Effector memory CD4-positive, alpha-beta T cell (primary cell): ENCODE results near the gene PRAMEF11.

Source experiments
- DNase-seq, 3 donors: peaks; one replicate each; pipeline ENCODE4 v3.0.0-alpha.2; 2020
- H3K27ac ChIP-seq: 2 replicates; pipeline ENCODE4 v1.7.0; 2013; ENCODE audit warnings: mild to moderate bottlenecking, low read length, moderate library complexity; ENCODE audit not compliant: insufficient read depth, poor library complexity, severe bottlenecking
- H3K27me3 ChIP-seq: replicated peaks from 2 replicates; pipeline ENCODE4 v1.7.0; 2013; ENCODE audit warnings: mild to moderate bottlenecking, low read length; ENCODE audit not compliant: insufficient read depth, control insufficient read depth, poor library complexity, severe bottlenecking
- H3K36me3 ChIP-seq: 2 replicates; pipeline ENCODE4 v1.7.0; 2013; ENCODE audit warnings: mild to moderate bottlenecking, low read length, moderate library complexity; ENCODE audit not compliant: control insufficient read depth, insufficient read depth
- H3K4me1 ChIP-seq: 2 replicates; pipeline ENCODE4 v1.7.0; 2013; ENCODE audit warnings: low read length, mild to moderate bottlenecking; ENCODE audit not compliant: control insufficient read depth, insufficient read depth, poor library complexity, severe bottlenecking
- H3K4me3 ChIP-seq: 2 replicates; pipeline ENCODE4 v1.7.0; 2013; ENCODE audit warnings: low read length, low read depth, mild to moderate bottlenecking; ENCODE audit not compliant: insufficient read depth, poor library complexity, severe bottlenecking
- H3K9me3 ChIP-seq: 2 replicates; pipeline ENCODE4 v1.7.0; 2013; ENCODE audit warnings: mild to moderate bottlenecking, low read length, moderate library complexity; ENCODE audit not compliant: control insufficient read depth

The PRAMEF11 gene

DNA sequence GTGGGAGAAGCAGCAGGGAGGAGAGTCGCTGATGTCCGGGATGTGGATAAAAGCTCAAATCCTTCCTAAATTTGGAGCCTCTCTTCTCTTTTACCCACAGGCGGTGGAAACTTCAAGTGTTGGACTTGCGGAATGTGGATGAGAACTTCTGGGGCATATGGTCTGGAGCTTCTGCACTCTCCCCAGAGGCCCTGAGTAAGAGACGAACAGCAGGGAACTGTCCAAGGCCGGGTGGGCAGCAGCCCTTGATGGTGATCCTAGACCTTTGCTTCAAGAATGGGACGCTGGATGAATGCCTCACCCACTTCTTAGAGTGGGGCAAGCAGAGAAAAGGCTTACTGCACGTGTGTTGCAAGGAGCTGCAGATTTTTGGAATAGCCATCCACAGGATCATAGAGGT, 55.8 kb downstream of the PRAMEF11 start:
- Histone ChIP-seq H3K27ac (no peak overlapping the region), H3K4me1 (no peaks in the 10 kb centered on the region), H3K4me3 (no peak overlapping the region), H3K27me3 (no peaks in the 10 kb centered on the region), H3K36me3 (no peaks in the 10 kb centered on the region), H3K9me3 (no peaks in the 10 kb centered on the region)
- no peak for DNase-seq

DNA sequence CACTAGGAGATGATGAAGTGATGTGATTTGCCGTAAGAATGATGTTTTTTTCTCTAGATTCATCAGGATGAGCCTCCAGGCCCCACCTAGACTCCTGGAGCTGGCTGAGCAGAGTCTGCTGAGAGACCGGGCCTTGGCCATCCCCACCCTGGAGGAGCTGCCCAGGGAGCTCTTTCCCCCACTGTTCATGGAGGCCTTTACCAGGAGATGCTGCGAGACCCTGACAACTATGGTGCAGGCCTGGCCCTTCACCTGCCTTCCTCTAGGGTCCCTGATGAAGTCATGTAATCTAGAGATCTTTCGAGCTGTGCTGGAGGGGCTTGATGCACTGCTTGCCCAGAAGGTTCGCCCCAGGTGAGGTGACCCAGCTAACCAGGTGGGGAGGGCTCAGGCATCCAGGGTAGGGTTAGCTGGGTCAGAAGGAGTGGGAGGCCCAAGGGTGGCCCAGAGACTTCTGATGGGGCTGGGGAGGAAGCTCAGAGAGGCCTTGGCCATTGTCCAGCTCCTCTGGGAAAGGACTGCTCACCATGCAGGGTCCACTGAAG, 56.3 kb downstream of the PRAMEF11 start:
- Histone ChIP-seq H3K4me3 (no peak overlapping the region), H3K9me3 (no peaks in the 10 kb centered on the region), H3K27ac (no peak overlapping the region), H3K27me3 (no peaks in the 10 kb centered on the region), H3K4me1 (no peaks in the 10 kb centered on the region), H3K36me3 (no peaks in the 10 kb centered on the region)
- DNase-seq: no peak
